Measurements from ENCODE around the gene NRTN.
"Not testable (repeated sequence)": the region's sequence is repeated elsewhere in the genome, so short reads cannot be mapped to it uniquely, and the experiment has no call there.

NRTN gene

DNA sequence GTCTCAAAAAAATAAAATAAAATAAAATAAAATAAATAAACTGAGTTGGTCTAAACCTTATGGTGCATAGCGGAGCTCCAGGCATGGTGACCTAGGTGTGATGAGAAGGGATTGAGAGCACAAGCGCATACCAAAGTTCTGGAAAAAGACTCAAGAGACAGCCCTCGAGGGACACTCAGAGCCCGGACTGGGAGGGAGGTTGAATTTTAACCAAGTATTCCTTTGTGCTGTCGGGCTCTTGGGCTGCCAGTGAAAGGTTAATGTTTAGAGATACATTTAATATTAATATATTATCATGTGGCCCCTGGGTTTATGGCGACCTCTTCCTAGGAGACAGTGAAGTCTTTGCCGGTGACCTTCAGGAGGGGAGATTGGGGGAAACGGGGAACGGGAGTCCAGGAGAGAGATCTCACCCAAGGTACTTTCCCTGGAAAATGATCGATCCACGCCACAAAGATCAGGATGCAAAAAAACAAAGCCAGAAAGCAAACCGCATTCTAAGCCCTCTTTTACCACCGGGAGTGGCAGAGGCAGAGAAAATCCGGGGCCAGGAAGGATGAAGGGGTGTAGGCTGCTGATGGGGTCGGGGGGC lies 33.0 kb downstream of the NRTN start:
- no peak for DNase-seq (ENCODE audit: low read depth, low spot score)

- DNase-seq (ENCODE audit: low read depth, low spot score), result no peak
Observed at GRCh38 chr19:5838353-5839064, 33.6 kb downstream of the NRTN start.

DNA sequence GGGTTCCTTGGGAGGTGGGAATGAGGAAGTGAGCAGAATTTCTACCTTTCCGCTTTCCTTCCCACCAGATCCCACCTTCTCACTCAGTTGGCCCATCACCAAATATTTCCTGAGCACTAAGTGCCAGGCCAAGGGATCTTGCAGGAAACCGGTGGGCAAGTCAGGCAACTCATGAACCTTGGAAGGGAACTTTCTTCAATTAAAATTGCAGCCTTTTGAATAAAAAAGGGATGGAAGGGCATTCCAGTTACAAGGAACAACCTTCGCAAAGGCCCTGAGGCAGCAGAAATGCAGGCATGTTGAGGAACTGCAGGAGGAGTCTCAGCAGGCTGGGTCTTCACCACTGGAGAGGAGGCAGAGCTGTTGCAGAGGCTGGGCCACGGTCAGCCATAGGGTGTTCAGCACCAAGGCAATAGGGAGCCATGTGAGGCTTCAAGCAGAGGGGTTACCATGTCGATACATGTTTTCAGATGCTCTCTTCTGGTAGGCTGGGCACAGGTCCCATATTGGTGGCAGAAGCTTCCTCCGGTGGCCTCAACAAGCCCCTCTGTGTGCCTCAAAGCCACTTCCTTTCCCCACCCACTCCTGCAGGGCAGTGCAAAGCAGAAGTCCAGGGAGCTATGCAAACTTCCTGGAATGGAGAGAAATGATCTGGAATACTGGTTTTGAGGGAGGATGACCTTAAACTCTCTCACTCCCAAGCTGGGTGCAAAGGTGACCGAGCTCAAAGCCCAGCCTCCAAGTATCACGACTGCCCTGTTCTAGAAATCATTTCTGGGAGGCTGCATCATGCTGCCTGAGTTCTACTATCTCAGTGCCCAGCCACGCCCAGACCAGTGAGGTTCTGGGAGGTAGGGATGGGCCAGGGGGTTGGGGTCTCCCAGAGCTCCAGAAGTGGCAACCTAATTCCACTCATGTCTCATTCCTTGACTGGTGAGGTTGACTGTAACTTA lies 34.5 kb downstream of the NRTN start, which contains the start of gene FUT6:
TSS of gene FUT6 (minus strand) at position 638 of the 953 bp plus-strand sequence. CDS start 7,135 bp downstream, outside the sequence.
- no peak for DNase-seq (ENCODE audit: low read depth, low spot score)

DNA sequence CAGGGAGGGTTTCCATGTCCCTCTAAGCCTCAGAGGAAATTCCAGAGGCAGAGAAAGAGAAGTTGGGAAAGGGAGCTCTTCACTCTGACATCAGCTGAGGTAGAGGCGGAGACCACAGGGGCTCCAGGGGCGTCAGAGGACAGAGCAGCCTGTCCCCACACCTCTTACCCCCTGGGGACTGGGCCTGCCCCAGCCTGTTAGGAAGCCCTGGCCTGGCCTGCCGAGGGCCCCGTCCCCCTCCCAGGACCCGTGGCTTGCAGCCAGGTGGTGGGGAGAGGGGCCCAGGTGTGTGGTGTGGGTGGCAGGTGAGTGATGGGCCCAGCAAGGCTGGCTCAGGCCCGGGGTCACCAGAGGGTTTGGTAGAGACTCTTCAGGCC lies 36.9 kb downstream of the NRTN start:
- not testable (repeated sequence) for DNase-seq (ENCODE audit: low read depth, low spot score)

- no peak for DNase-seq (ENCODE audit: low read depth, low spot score)
Observed at GRCh38 chr19:5843295-5843927, 38.5 kb downstream of the NRTN start.

DNA sequence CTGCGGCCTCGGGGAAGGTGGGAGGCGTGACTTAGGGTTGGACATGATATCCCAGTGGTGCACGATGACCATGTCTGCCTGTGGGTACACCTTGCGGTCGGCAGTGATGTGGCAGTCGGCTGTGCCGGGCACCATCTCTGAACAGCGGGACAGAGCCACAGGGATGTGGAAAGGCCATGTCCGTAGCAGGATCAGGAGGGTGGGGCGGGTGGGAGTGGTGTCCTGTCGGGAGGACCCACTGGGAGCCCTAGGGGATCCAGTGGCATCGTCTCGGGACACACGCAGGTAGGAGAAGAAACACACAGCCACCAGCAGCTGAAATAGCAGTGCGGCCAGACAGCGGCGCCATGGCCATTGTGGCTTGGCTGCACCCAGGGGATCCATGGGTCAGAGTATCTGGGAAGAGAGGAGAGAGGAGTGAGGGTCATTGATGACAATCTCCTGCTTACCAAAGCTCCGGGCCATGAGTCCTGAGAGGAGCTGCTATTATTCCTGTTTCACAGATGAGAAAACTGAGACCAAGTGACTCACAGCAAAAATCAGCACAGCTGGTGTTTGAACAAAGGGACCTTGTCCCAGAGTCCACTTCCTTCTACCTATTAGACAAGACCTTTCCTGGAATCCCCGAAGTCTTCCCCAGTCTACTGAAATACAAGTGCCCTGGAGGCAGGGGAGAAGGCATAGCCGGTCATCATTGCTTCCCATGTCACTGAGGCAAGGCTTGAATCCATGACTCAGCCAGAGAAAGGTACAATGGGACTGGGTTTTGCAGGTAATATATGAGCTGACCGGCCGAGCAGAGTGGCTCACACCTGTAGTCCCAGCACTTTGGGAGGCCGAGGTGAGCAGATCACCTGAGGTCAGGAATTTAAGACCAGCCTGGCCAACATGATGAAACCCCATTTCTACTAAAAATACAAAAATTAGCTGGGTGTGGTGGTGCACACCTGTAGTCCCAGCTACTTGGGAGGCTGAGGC lies 39.9 kb downstream of the NRTN start:
- no peak for DNase-seq (ENCODE audit: low read depth, low spot score)

DNA sequence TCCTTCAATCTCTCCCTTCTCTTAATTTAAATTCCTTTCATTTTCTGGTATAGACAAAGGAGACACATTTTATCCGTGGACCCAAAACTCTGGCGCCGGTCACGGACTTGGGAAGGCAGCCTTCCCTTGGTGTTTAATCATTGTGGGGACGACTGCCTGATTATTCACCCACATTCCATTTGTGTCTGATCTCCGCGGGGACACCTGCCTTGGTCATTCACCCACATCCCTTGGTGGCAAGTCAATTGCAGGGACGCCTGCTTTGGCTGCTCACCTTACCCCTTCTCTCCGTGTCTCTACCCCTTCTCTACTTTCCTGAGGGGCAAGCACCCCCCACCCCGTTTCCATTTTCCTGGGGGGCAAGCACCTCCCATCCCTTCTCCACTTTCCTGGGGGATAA lies 43.0 kb downstream of the NRTN start:
- DNase-seq (ENCODE audit: low read depth, low spot score), result not testable (repeated sequence)

- not testable (repeated sequence) for DNase-seq (ENCODE audit: low read depth, low spot score)
Observed at GRCh38 chr19:5848621-5849020, 43.8 kb downstream of the NRTN start.

DNA sequence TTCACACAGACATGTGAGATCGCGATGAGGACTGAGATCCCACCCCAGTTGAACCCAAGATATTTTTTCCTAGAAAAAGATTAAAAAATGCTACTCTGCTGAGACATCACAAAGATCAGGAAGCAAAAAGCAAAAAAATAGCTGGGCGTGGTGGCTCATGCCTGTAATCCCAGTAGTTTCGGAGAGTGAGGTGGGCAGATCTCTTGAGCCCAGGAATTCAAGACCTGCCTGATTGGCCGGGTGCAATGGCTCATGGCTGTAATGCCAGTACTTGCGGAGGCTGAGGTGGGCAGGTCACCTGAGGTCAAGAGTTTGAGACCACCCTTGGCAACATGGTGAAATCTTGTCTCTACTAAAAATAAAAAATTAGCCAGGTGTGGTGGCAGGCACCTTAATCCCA lies 45.3 kb downstream of the NRTN start:
- DNase-seq (ENCODE audit: low read depth, low spot score), result no peak

DNA sequence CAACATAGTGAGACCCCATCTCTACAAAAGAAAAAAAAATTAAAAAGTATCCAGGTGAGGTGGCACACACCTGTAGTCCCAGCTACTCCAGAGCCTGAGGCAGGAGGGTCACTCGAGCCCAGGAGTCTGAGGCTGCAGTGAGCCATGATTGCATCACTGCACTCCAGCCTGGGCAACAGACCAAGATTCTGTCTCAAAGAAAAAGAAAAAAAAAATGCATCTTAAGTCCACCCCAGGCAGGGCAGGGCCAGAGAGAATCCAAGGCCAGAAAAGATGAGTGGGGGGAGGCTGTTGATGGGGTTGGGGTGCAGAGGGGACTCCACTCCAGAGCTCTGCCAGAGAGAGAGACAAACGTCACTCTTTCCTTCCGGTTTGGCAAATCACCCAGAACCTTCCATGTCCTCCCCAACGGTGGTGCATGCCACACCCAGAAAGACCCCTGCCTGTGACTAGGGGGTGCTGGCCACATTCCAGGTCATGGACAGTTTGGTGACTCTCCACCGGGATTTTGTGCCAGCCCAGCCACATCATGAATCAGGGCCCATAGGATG lies 46.0 kb downstream of the NRTN start:
- no peak for DNase-seq (ENCODE audit: low read depth, low spot score)

- no peak for DNase-seq (ENCODE audit: low read depth, low spot score)
Observed at GRCh38 chr19:5851302-5851701, 46.4 kb downstream of the NRTN start, which contains the start of gene FUT3. TSS of gene FUT3 (minus strand) at chr19:5851449.

DNA sequence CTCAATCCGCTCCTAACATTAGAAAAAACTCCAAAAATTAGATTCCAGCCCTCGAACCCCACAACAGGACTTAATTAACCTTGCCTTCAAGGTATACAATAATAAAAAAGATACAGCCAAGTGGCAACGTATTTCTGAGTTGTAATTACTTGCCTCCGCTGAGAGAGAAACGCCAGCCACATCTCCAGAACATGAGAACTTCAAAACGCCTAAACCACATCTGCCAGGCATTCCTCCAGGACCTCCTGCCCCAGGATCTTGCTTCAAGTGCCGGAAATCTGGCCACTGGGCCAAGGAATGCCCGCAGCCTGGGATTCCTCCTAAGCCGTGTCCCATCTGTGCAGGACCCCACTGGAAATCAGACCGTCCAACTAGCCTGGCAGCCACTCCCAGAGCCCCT lies 49.3 kb downstream of the NRTN start:
- not testable (repeated sequence) for DNase-seq (ENCODE audit: low read depth, low spot score)

DNA sequence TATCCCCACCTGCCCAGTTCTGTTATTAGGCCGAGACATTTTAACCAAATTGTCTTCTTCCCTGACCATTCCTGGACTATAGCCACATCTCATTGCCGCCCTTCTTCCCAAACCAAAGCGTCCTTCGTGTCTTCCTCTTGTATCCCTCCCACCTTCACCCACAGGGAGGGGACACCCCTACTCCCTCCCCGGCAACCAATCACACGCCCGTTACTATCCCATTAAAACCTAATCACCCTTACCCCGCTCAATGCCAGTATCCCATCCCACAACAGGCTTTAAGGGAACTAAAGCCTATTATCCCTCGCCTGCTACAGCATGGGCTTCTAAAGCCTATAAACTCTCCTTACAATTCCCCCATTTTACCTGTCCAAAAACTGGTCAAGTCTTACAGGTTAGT lies 50.3 kb downstream of the NRTN start:
- not testable (repeated sequence) for DNase-seq (ENCODE audit: low read depth, low spot score)

GRCh38 chr19:5857203-5858081 lies 52.6 kb downstream of the NRTN start:
- no peak for DNase-seq (ENCODE audit: low read depth, low spot score)

DNA sequence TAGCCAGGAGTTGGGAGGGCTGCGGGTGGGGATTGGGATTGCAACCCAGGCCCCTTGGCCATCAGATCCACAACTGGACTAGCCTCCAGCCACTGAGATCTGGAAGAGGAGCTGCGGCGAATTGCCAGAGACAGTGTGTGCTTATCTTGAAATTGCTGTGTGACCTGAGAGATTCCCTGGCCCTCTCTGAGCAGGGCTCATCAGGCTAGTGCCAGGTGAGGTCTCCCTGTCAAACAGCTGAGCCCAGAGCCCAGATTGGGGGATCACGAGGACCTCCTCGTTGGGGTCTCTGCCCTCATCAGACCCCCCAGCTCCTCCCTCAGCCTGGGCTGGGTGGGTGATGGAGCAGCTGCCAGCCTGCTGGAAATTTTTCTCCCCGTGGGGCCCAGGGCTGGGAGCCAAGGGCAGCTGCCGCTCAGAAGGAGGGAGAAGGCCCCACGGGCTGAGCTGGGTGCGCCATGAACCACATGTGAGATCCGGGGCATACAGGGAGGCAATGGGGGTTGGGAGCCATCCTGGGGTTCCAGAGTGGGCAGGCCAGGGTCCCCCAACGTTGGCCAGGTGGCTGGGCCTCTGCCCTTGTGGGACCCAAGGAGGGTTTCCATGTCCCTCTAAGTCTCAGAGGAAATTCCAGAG lies 58.3 kb downstream of the NRTN start:
- DNase-seq (ENCODE audit: low read depth, low spot score), result no peak

GRCh38 chr19:5864013-5864720 lies 59.3 kb downstream of the NRTN start:
- DNase-seq (ENCODE audit: low read depth, low spot score), result no peak

GRCh38 chr19:5864725-5865486 lies 60.0 kb downstream of the NRTN start:
- no peak for DNase-seq (ENCODE audit: low read depth, low spot score)
